GM21576 (cell line): Measurements from ENCODE around the gene QDPR.

Experiments used
- ATAC-seq: cut with Tn5 transposase; IDR thresholded peaks from one replicate; pipeline ENCODE4 v1.9.1; 2021; ENCODE audit warnings: mild to moderate bottlenecking, moderate library complexity; ENCODE audit not compliant: unreplicated experiment

Gene QDPR

DNA sequence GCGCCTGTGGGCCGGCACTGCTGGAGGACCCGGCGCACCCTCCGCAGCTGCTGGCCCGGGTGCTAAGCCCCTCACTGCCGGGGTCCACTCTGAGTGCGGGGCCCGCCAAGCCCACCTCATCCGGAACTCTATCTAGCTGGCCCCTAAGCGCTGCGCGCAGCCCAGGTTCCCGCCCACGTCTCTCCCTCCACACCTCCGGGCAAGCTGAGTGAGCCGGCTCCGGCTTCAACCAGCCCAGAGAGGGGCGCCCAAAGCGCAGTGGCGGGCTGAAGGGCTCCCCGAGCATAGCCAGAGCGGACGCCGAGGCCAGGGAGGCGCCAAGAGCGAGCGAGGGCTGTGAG lies 75.2 kb downstream of the QDPR start:
- no peak for ATAC-seq
